AG04449 (cell line): Measurements from ENCODE around the gene FEM1B.

ENCODE experiments used
- CTCF ChIA-PET: fragments of 350-600 bp; formaldehyde crosslinking; extraction: SDS; loops from one replicate; lab custom pipeline; 2021; ENCODE audit warnings: antibody characterized with exemption; lab: Yijun Ruan, JAX
- POLR2A ChIA-PET: fragments of 400-600, 350-600 bp; formaldehyde crosslinking; extraction: SDS; loops from one replicate; lab custom pipeline; 2020; ENCODE audit warnings: antibody characterized with exemption, inconsistent platforms; lab: Yijun Ruan, JAX
- DNase-seq: peaks from one replicate; pipeline ENCODE4 v3.0.0-alpha.2; 2010; ENCODE audit warnings: low read depth, low spot score
- H3K4me3 ChIP-seq: 2 replicates; pipeline ENCODE4 v1.5.1; 2011; ENCODE audit warnings: low read depth, mild to moderate bottlenecking, control low read depth, low read length
- CTCF ChIP-seq: IDR thresholded peaks from one replicate; pipeline ENCODE4 v1.5.1; 2011; ENCODE audit warnings: mild to moderate bottlenecking, moderate library complexity, low read length, control low read depth, inconsistent platforms; ENCODE audit not compliant: insufficient read depth; ENCODE audit errors: missing control alignments

Gene FEM1B

GRCh38 chr15:68318008-68318835 lies 40.7 kb downstream of the FEM1B start:
- DNase-seq, result no peak
- no peak overlapping the region for H3K4me3 ChIP-seq
- TF ChIP-seq CTCF, result no peak
- POLR2A ChIA-PET, result no interaction called here
- CTCF ChIA-PET, result no interaction called here

DNA sequence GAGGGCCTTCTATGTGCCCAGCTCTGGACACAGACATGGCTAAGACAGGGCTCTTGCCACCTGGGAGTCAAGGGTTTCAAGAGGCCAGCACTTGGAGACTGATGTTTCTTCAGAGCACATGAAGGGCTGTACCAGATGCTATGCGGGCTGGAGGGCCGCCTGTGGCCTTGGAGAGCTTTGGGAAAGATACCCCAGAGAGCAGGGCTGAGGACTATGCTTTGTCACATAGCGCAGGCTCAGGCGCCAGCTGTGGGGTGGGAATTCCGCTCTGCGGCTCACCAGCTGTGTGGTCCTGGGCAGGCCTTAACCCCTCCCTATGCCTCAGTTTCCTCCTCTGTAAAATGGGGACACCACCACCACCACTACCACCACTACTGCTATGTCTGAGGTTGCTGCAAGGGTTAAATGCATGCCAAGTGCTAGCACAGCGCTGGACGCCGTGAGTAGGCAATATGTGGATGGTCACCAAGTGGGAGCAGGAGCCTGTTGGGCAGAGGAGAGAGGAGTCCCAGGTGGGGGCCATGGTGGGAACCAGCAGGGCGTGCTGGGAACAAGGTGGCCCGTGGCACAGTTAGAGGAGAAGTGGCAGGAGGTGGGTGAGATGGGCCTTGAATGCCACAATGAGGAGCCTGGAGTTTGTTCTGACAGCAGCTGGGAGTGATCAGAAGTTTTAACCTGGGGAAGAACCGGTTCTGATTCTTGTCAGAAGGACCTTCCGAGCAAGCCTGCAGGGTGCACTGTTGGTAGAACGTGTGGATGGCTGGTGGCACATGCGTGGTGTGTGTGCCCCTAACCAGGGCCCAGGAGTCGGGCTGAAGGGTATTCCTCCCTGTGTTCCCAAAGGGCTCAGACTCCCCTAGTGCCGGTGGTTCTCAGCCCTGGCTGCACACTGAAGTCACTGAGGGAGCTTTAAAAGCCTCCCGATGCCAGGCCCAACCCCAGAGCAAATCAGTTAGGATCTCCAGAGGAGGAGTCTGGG lies 41.7 kb downstream of the FEM1B start:
- POLR2A ChIA-PET, result no interaction called here
- no peak for TF ChIP-seq CTCF
- H3K4me3 ChIP-seq, result no peak overlapping the region
- DNase-seq, result no peak
- CTCF ChIA-PET, result interaction anchor here (1.8 kb wide), 1 partner anchor 13 kb away, joined by 9 read pairs; no protein-coding TSS in a partner anchor

DNA sequence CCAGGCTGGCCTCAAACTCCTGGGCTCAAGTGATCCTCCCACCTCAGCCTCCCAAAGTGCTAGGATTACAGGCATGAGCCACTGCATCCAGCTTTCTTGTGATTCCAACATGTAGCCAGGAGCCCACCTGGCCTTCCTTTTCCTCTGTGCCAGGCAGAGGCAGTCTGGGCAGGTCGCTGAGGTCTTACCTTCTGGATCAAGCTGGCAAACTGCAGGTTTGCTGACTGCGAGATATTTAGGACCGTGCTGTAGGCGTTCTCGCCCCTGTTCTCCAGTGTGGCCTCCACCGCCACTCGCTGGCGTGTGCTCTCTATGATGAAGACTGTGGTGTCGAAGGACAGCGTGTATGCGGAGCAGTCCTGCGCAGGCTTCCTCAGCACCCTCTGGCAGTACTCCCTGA lies 42.5 kb downstream of the FEM1B start:
- no peak for DNase-seq
- TF ChIP-seq CTCF, result no peak
- H3K4me3 ChIP-seq, result no peak overlapping the region
- ChIA-PET POLR2A (no interaction called here), CTCF (interaction anchor here (1.8 kb wide), 1 partner anchor 14 kb away, joined by 9 read pairs; no protein-coding TSS in a partner anchor)

DNA sequence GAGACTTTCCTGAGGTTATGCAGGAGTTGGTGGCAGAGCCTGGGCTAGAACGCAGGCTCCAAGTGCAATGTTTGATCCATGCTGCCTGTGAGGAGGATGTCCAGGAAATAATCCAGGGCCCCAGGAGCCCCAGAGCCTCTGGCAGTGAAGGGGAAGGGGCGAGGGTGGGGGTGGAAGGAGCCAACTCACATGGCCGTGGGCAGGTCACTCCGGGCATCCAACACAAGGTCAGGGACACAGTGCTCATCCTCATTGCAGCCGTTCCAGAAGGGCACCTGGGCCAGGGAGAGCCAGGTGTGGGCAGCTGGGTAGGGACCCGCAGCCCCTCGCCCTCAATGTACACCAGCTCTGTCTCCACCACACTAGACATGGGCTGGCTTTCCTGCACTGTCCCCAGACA lies 43.7 kb downstream of the FEM1B start:
- TF ChIP-seq CTCF, result no peak
- POLR2A ChIA-PET, result no interaction called here
- DNase-seq, result no peak
- CTCF ChIA-PET, result interaction anchor here (0.7 kb wide), 1 partner anchor 9 kb away, joined by 4 read pairs; no protein-coding TSS in a partner anchor
- H3K4me3 ChIP-seq, result no peak overlapping the region

- H3K4me3 ChIP-seq, result no peak overlapping the region
- no peak for DNase-seq
- no peak for TF ChIP-seq CTCF
- ChIA-PET CTCF (interaction anchor here (0.6 to 1.5 kb wide), 4 partner anchors 16 to 553 kb away, joined by 3 to 4 read pairs (median 3); no protein-coding TSS in a partner anchor), POLR2A (interaction anchor here (0.6 kb wide), 2 partner anchors 11 to 214 kb away, joined by 3 to 5 read pairs; no protein-coding TSS in a partner anchor)
Observed at GRCh38 chr15:68322796-68323195, 45.3 kb downstream of the FEM1B start.
